ENCODE measurements around the gene HRK. TPM values are rescaled to one million over a fixed set of nuclear protein-coding genes. Genes with fewer than 3 reads are reported as not detected.

Gene HRK
- total and polyA plus RNA-seq, 2 of the 8 experiments (the other 6 are each of a cell fraction or from before 2014, with no cell fraction given): 1.6 to 2.7 TPM

GRCh38 chr12:116880817-116881324 lies 370 bp downstream of the HRK start (continued):
- TF ChIP-seq CTCF (IDR thresholded peaks at IDR 0.05; ENCODE audit: control extremely low read depth in 1 of 3, insufficient read depth in 1 of 3, low read depth in 1 of 3, low read length in 3 of 3): peak in 1 of 3 experiments; percentile 28; a peak in 2 of 4 replicates
- peak; percentile 53; the same call in 1 of the 2 replicates for TF ChIP-seq TAF1 (IDR thresholded peaks at IDR 0.05; ENCODE audit: low read depth, low read length)
- TF ChIP-seq KDM5A (IDR thresholded peaks at IDR 0.05; ENCODE audit: low read length): no peak
- no peak for TF ChIP-seq SP2 (IDR thresholded peaks at IDR 0.05; ENCODE audit: low read length)
- TF ChIP-seq TAF7 (optimal IDR thresholded peaks at IDR 0.05; ENCODE audit: borderline replicate concordance, low read depth, low read length): peak; percentile 60
- TF ChIP-seq SIN3A (conservative IDR thresholded peaks at IDR 0.05 in 1 of 2, IDR thresholded peaks at IDR 0.05 in 1 of 2; ENCODE audit: low read depth in 1 of 2, low read length in 2 of 2): 0 out of 4 replicates have a peak, but pooled peaks of 1 of the 2 experiments have one; percentile 18
- TF ChIP-seq POLR2A (IDR thresholded peaks at IDR 0.05; ENCODE audit: control extremely low read depth in 1 of 2, low read depth in 2 of 2, low read length in 2 of 2): peak in 1 of 2 experiments; percentile 42; a peak in 1 of 3 replicates
- no peak for TF ChIP-seq JUN (IDR thresholded peaks at IDR 0.05; ENCODE audit: low read depth, low read length)
- TF ChIP-seq SAP30 (IDR thresholded peaks at IDR 0.05; ENCODE audit: insufficient read depth, insufficient replicate concordance, low read length): no peak
- peak; percentile 58 for TF ChIP-seq KDM4A (IDR thresholded peaks at IDR 0.05; ENCODE audit: low read depth, low read length, severe bottlenecking)
- TF ChIP-seq BRCA1 (IDR thresholded peaks at IDR 0.05; ENCODE audit: low read depth, low read length): no peak
